HCT116 (cell line): ENCODE measurements around the gene TSC22D1.

Experiments used
- CEBPB ChIP-seq: IDR thresholded peaks from 2 replicates; pipeline ENCODE4 v1.6.1; 2012; ENCODE audit warnings: low read depth
- JUND ChIP-seq: IDR thresholded peaks from 2 replicates; pipeline ENCODE4 v1.6.1; 2012
- POLR2A ChIP-seq: IDR thresholded peaks from 2 replicates; pipeline ENCODE4 v1.7.0; 2011; ENCODE audit warnings: borderline replicate concordance; ENCODE audit not compliant: insufficient read depth, insufficient read length; ENCODE audit errors: extremely low read depth
- POLR2AphosphoS5 ChIP-seq: IDR thresholded peaks from 2 replicates; pipeline ENCODE4 v1.6.1; 2011; ENCODE audit warnings: mild to moderate bottlenecking, low read depth, low read length, moderate library complexity
- RAD21 ChIP-seq: IDR thresholded peaks from 2 replicates; pipeline ENCODE4 v1.6.1; 2012; ENCODE audit warnings: low read depth, mild to moderate bottlenecking
- SIN3A ChIP-seq: IDR thresholded peaks from 2 replicates; pipeline ENCODE4 v1.6.1; 2012; ENCODE audit warnings: low read depth
- SP1 ChIP-seq: IDR thresholded peaks from 2 replicates; pipeline ENCODE4 v1.6.1; 2012; ENCODE audit warnings: low read depth
- YY1 ChIP-seq: IDR thresholded peaks from 2 replicates; pipeline ENCODE4 v1.6.1; 2011; ENCODE audit warnings: low read length, low read depth, moderate library complexity, mild to moderate bottlenecking; ENCODE audit not compliant: insufficient replicate concordance; ENCODE audit errors: extremely low read depth
- ZFX ChIP-seq: fragments of 450-650 bp; IDR thresholded peaks from 2 replicates; pipeline ENCODE4 v1.6.1; 2017
- ZNF274 ChIP-seq: fragments of 200-500 bp; sonication (Bioruptor generic); IDR thresholded peaks from 2 replicates; pipeline ENCODE4 v1.6.1; 2014; ENCODE audit warnings: mild to moderate bottlenecking, low read depth, low read length, inconsistent platforms
- TF ChIP-seq, protein P1 (sequence below), 3 experiments: fragments of 200-600 bp in 1 of 3; sonication (generic) in 1 of 3; IDR thresholded peaks in 2 of 3; conservative IDR thresholded peaks in 1 of 3; 2 replicates each; pipeline ENCODE4 v1.5.1; 2012 to 2017; ENCODE audit warnings: low read depth in 2 of 3, low read length in 2 of 3, antibody characterized with exemption in 1 of 3, borderline replicate concordance in 1 of 3, control low read depth in 1 of 3, mild to moderate bottlenecking in 1 of 3, mixed read lengths in 1 of 3, mixed run types in 1 of 3, moderate library complexity in 1 of 3; ENCODE audit not compliant: insufficient read depth in 1 of 3
- TF ChIP-seq, protein P2 (sequence below): IDR thresholded peaks from 2 replicates; pipeline ENCODE4 v1.6.1; 2011; ENCODE audit warnings: mild to moderate bottlenecking, low read length, moderate library complexity; ENCODE audit not compliant: insufficient replicate concordance; ENCODE audit errors: extremely low read depth
- TF ChIP-seq, protein P3 (sequence below): IDR thresholded peaks from 2 replicates; pipeline ENCODE4 v1.6.1; 2012

DNA sequence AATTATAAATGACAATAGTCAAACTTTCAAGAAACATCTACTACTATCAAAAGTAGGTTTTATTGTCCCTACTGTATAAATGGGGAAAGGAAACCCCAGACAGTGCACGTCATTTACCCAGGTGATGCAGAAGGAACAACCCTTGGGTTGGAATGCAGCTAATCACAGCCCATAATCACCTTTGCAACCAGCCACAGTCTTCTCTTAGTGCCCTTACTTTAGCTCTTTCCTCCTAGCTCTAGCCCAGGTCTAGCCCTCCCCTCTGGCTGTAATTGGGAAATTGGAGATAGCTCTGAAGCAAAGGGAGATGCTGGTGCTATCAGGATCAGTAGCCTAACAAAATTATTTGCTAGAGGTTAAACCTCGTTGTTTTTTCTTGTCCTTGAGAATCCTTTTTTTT is 25.5 kb upstream of the TSC22D1 start:
- TF ChIP-seq, protein P1, sequence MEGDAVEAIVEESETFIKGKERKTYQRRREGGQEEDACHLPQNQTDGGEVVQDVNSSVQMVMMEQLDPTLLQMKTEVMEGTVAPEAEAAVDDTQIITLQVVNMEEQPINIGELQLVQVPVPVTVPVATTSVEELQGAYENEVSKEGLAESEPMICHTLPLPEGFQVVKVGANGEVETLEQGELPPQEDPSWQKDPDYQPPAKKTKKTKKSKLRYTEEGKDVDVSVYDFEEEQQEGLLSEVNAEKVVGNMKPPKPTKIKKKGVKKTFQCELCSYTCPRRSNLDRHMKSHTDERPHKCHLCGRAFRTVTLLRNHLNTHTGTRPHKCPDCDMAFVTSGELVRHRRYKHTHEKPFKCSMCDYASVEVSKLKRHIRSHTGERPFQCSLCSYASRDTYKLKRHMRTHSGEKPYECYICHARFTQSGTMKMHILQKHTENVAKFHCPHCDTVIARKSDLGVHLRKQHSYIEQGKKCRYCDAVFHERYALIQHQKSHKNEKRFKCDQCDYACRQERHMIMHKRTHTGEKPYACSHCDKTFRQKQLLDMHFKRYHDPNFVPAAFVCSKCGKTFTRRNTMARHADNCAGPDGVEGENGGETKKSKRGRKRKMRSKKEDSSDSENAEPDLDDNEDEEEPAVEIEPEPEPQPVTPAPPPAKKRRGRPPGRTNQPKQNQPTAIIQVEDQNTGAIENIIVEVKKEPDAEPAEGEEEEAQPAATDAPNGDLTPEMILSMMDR (IDR thresholded peaks at IDR 0.05 in 2 of 3, conservative IDR thresholded peaks at IDR 0.05 in 1 of 3; ENCODE audit: borderline replicate concordance in 1 of 3, insufficient read depth in 1 of 3, low read depth in 2 of 3, low read length in 2 of 3): no peak
- TF ChIP-seq RAD21 (no peak), POLR2AphosphoS5 (no peak), ZNF274 (no peak), POLR2A (no peak), SP1 (no peak), CEBPB (no peak), ZFX (no peak), YY1 (no peak), SIN3A (no peak), JUND (no peak)
- TF ChIP-seq, protein P2, sequence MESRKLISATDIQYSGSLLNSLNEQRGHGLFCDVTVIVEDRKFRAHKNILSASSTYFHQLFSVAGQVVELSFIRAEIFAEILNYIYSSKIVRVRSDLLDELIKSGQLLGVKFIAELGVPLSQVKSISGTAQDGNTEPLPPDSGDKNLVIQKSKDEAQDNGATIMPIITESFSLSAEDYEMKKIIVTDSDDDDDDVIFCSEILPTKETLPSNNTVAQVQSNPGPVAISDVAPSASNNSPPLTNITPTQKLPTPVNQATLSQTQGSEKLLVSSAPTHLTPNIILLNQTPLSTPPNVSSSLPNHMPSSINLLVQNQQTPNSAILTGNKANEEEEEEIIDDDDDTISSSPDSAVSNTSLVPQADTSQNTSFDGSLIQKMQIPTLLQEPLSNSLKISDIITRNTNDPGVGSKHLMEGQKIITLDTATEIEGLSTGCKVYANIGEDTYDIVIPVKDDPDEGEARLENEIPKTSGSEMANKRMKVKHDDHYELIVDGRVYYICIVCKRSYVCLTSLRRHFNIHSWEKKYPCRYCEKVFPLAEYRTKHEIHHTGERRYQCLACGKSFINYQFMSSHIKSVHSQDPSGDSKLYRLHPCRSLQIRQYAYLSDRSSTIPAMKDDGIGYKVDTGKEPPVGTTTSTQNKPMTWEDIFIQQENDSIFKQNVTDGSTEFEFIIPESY: no peak
- TF ChIP-seq, protein P3, sequence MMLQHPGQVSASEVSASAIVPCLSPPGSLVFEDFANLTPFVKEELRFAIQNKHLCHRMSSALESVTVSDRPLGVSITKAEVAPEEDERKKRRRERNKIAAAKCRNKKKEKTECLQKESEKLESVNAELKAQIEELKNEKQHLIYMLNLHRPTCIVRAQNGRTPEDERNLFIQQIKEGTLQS: no peak
